NCI-H2227 (cell line): Measurements from ENCODE around the gene FTL.
"Not testable (repeated sequence)": the region's sequence is repeated elsewhere in the genome, so short reads cannot be mapped to it uniquely, and the experiment has no call there.

Experiments
- DNase-seq: peaks from one replicate; lab custom pipeline; 2025; ENCODE audit not compliant: unreplicated experiment; lab: John Stamatoyannopoulos, UW

Gene FTL

GRCh38 chr19:48965040-48965805, at the start of gene FTL:
Gene FTL (plus strand): TSS chr19:48965309. CDS start chr19:48965508, 199 bp downstream.
- peak; percentile 93 for DNase-seq

- DNase-seq: no peak
Observed at GRCh38 chr19:48915757-48916156, 49.4 kb upstream of the FTL start.

GRCh38 chr19:48918071-48918470, 47.0 kb upstream of the FTL start:
- no peak for DNase-seq

- DNase-seq: peak; percentile 11
Observed at GRCh38 chr19:48918801-48919247, 46.3 kb upstream of the FTL start.

- not testable (repeated sequence) for DNase-seq
Observed at GRCh38 chr19:48919271-48919670, 45.8 kb upstream of the FTL start.

GRCh38 chr19:48920949-48921348, 44.2 kb upstream of the FTL start:
- no peak for DNase-seq

GRCh38 chr19:48921721-48922500, 43.2 kb upstream of the FTL start:
- DNase-seq: no peak

GRCh38 chr19:48922548-48923490, 42.3 kb upstream of the FTL start:
- no peak for DNase-seq

GRCh38 chr19:48925240-48925843, 39.8 kb upstream of the FTL start:
- no peak for DNase-seq

- DNase-seq: not testable (repeated sequence)
Observed at GRCh38 chr19:48925890-48926289, 39.2 kb upstream of the FTL start.

GRCh38 chr19:48926909-48927308, 38.2 kb upstream of the FTL start:
- no peak for DNase-seq

- DNase-seq: not testable (repeated sequence)
Observed at GRCh38 chr19:48927692-48928091, 37.4 kb upstream of the FTL start.

- DNase-seq: no peak
Observed at GRCh38 chr19:48928164-48929025, 36.7 kb upstream of the FTL start.

- peak; percentile 92 for DNase-seq
Observed at GRCh38 chr19:48933382-48933932, 31.7 kb upstream of the FTL start, which contains the start of gene DHDH. Gene DHDH (plus strand): TSS chr19:48933699. CDS start chr19:48933722, 23 bp downstream.

- no peak for DNase-seq
Observed at GRCh38 chr19:48934837-48935236, 30.3 kb upstream of the FTL start.

GRCh38 chr19:48935864-48936263, 29.2 kb upstream of the FTL start:
- no peak for DNase-seq

- no peak for DNase-seq
Observed at GRCh38 chr19:48938256-48938655, 26.9 kb upstream of the FTL start.

GRCh38 chr19:48940902-48941301, 24.2 kb upstream of the FTL start:
- no peak for DNase-seq

GRCh38 chr19:48943081-48943480, 22.0 kb upstream of the FTL start:
- no peak for DNase-seq
